ENCODE data around the gene C20orf204. TPM values are rescaled to one million over a fixed set of nuclear protein-coding genes. Genes with fewer than 3 reads are reported as not detected.

Gene C20orf204
- total RNA-seq, 1 experiment from 2014 or later, result 3.4 TPM

- Histone ChIP-seq H3K9ac (ENCODE audit: low read length) (no peak overlapping the region), H3K27ac (ENCODE audit: low read length) (no peak overlapping the region), H4K20me1 (ENCODE audit: low read length) (no peaks in the 10 kb centered on the region), H3F3A (ENCODE audit: low read length, unreplicated experiment) (no peaks in the 10 kb centered on the region), H3K9me3 (ENCODE audit: low read length) (no peaks in the 10 kb centered on the region), H3K79me2 (ENCODE audit: low read length) (peaks cover 10% of the 10 kb centered on the region), H3K9me2 (replicated peaks; ENCODE audit: low read length) (no peaks in the 10 kb centered on the region), H2AFZ (ENCODE audit: low read length) (no peak overlapping the region), H3K4me2 (ENCODE audit: low read length) (no peak overlapping the region), H3K4me1 (ENCODE audit: insufficient read depth, low read length) (peaks cover 8% of the 10 kb centered on the region), H3K4me3 (ENCODE audit: low read length) (no peak overlapping the region), H3K27me3 (ENCODE audit: low read length) (no peaks in the 10 kb centered on the region), H3K36me3 (ENCODE audit: low read depth, low read length) (no peaks in the 10 kb centered on the region)
- ATAC-seq (no peak), DNase-seq (no peak)
- POLR2A ChIA-PET (ENCODE audit: unreplicated experiment), result no interaction called here
- BruUV-seq (replicated peaks), result no TSS peak
- TF ChIP-seq CTCF (conservative IDR thresholded peaks at IDR 0.05; ENCODE audit: low read depth, low read length) (no peak), EZH2phosphoT487 (IDR thresholded peaks at IDR 0.05; ENCODE audit: borderline replicate concordance, low read length) (no peak), EZH2 (IDR thresholded peaks at IDR 0.05; ENCODE audit: low read length, unreplicated experiment) (no peak)
- CTCF ChIA-PET, result no interaction called here
- intact Hi-C loops (cut with micrococcal nuclease), result no loop called here
Observed at GRCh38 chr20:64073476-64074183, 37.6 kb downstream of the C20orf204 start.

- Histone ChIP-seq H3K27ac (ENCODE audit: low read length) (no peak overlapping the region), H3K4me3 (ENCODE audit: low read length) (no peak overlapping the region), H3K9me2 (replicated peaks; ENCODE audit: low read length) (no peaks in the 10 kb centered on the region), H4K20me1 (ENCODE audit: low read length) (no peaks in the 10 kb centered on the region), H3K36me3 (ENCODE audit: low read depth, low read length) (no peaks in the 10 kb centered on the region), H3K9ac (ENCODE audit: low read length) (no peak overlapping the region), H3F3A (ENCODE audit: low read length, unreplicated experiment) (no peaks in the 10 kb centered on the region), H3K4me1 (ENCODE audit: insufficient read depth, low read length) (peaks cover 13% of the 10 kb centered on the region), H3K4me2 (ENCODE audit: low read length) (no peak overlapping the region), H2AFZ (ENCODE audit: low read length) (no peak overlapping the region), H3K27me3 (ENCODE audit: low read length) (no peaks in the 10 kb centered on the region), H3K79me2 (ENCODE audit: low read length) (peaks cover 17% of the 10 kb centered on the region), H3K9me3 (ENCODE audit: low read length) (no peaks in the 10 kb centered on the region)
- no peak for TF ChIP-seq CTCF (conservative IDR thresholded peaks at IDR 0.05; ENCODE audit: low read depth, low read length)
- TF ChIP-seq EZH2 (IDR thresholded peaks at IDR 0.05; ENCODE audit: low read length, unreplicated experiment), result no peak
- no peak for TF ChIP-seq EZH2phosphoT487 (IDR thresholded peaks at IDR 0.05; ENCODE audit: borderline replicate concordance, low read length)
- no TSS peak for BruUV-seq (replicated peaks)
- intact Hi-C loops (cut with micrococcal nuclease), result no loop called here
- ATAC-seq, result no peak
- ChIA-PET POLR2A (ENCODE audit: unreplicated experiment) (no interaction called here), CTCF (no interaction called here)
- no peak for DNase-seq
Observed at GRCh38 chr20:64074184-64074789, 38.3 kb downstream of the C20orf204 start.

- no peaks in the 10 kb centered on the region for H3K9me2 ChIP-seq (replicated peaks; ENCODE audit: low read length)
- ChIA-PET POLR2A (ENCODE audit: unreplicated experiment) (no interaction called here), CTCF (no interaction called here)
- H3F3A ChIP-seq (ENCODE audit: low read length, unreplicated experiment), result no peaks in the 10 kb centered on the region
- no peak overlapping the region for H3K9ac ChIP-seq (ENCODE audit: low read length)
- H3K4me2 ChIP-seq (ENCODE audit: low read length), result no peak overlapping the region
- peaks cover 13% of the 10 kb centered on the region for H3K4me1 ChIP-seq (ENCODE audit: insufficient read depth, low read length)
- BruUV-seq (replicated peaks), result no TSS peak
- H3K36me3 ChIP-seq (ENCODE audit: low read depth, low read length), result no peaks in the 10 kb centered on the region
- no peaks in the 10 kb centered on the region for H3K9me3 ChIP-seq (ENCODE audit: low read length)
- DNase-seq, result no peak
- H3K27ac ChIP-seq (ENCODE audit: low read length), result no peak overlapping the region
- no peaks in the 10 kb centered on the region for H3K27me3 ChIP-seq (ENCODE audit: low read length)
- intact Hi-C loops (cut with micrococcal nuclease), result no loop called here
- no peak for TF ChIP-seq CTCF (conservative IDR thresholded peaks at IDR 0.05; ENCODE audit: low read depth, low read length)
- TF ChIP-seq EZH2phosphoT487 (IDR thresholded peaks at IDR 0.05; ENCODE audit: borderline replicate concordance, low read length), result no peak
- no peak for TF ChIP-seq EZH2 (IDR thresholded peaks at IDR 0.05; ENCODE audit: low read length, unreplicated experiment)
- H4K20me1 ChIP-seq (ENCODE audit: low read length), result no peaks in the 10 kb centered on the region
- no peak for ATAC-seq
- peaks cover 19% of the 10 kb centered on the region for H3K79me2 ChIP-seq (ENCODE audit: low read length)
- H2AFZ ChIP-seq (ENCODE audit: low read length), result no peak overlapping the region
- H3K4me3 ChIP-seq (ENCODE audit: low read length), result no peak overlapping the region
Observed at GRCh38 chr20:64074963-64075362, 39.0 kb downstream of the C20orf204 start.

Measured in PC-3 (cell line).